HEK293 (cell line): Measurements from ENCODE around the gene FAAH.

Source experiments
- CTCF ChIA-PET: fragments of 350-600 bp; formaldehyde crosslinking; extraction: SDS; loops from one replicate; lab custom pipeline; 2021; ENCODE audit warnings: antibody characterized with exemption; lab: Yijun Ruan, JAX
- POLR2A ChIA-PET: fragments of 300-600 bp; formaldehyde crosslinking; extraction: SDS; loops from one replicate; lab custom pipeline; 2020; ENCODE audit warnings: antibody characterized with exemption, inconsistent platforms; lab: Yijun Ruan, JAX
- H3K27ac ChIP-seq: fragments of 200-500 bp; sonication (Bioruptor generic); 2 replicates; pipeline ENCODE4 v1.5.1; 2014; ENCODE audit warnings: low read depth, low read length, control low read depth, inconsistent platforms; ENCODE audit errors: extremely low read depth
- H3K36me3 ChIP-seq, 2 experiments: fragments of 200-500 bp in 1 of 2; sonication (Bioruptor generic) in 1 of 2; 1 replicate in 1 of 2; 2 replicates in 1 of 2; pipeline ENCODE4 v1.5.1; 2014 to 2017; ENCODE audit warnings: inconsistent platforms in 2 of 2, low read length in 2 of 2; ENCODE audit not compliant: control insufficient read depth in 2 of 2, insufficient read depth in 1 of 2
- H3K4me1 ChIP-seq: fragments of 200-500 bp; sonication (Bioruptor generic); 2 replicates; pipeline ENCODE4 v1.5.1; 2014; ENCODE audit warnings: mild to moderate bottlenecking, low read length, inconsistent platforms; ENCODE audit not compliant: control insufficient read depth, insufficient read depth
- H3K4me3 ChIP-seq: 2 replicates; pipeline ENCODE4 v1.5.1; 2011; ENCODE audit warnings: low read depth, mild to moderate bottlenecking, control low read depth, low read length, moderate library complexity
- H3K9me3 ChIP-seq: fragments of 200-500 bp; sonication (Bioruptor generic); 2 replicates; pipeline ENCODE4 v1.5.1; 2014; ENCODE audit warnings: low read depth, low read length, inconsistent platforms; ENCODE audit not compliant: control insufficient read depth, insufficient read depth
- KLF7 ChIP-seq: fragments of 450-650 bp; formaldehyde crosslinking; IDR thresholded peaks from 2 replicates; pipeline ENCODE4 v1.5.1; 2016; ENCODE audit warnings: missing biosample characterization, missing genetic modification characterization, borderline replicate concordance
- OSR2 ChIP-seq: fragments of 450-650 bp; formaldehyde crosslinking; IDR thresholded peaks from 2 replicates; pipeline ENCODE4 v1.5.1; 2016; ENCODE audit warnings: missing biosample characterization, missing genetic modification characterization
- SALL2 ChIP-seq: fragments of 450-650 bp; formaldehyde crosslinking; IDR thresholded peaks from 2 replicates; pipeline ENCODE4 v1.5.0; 2017; ENCODE audit warnings: missing biosample characterization, mild to moderate bottlenecking, missing genetic modification characterization, borderline replicate concordance
- SCRT1 ChIP-seq: fragments of 450-650 bp; formaldehyde crosslinking; IDR thresholded peaks from 2 replicates; pipeline ENCODE4 v1.5.1; 2016; ENCODE audit warnings: missing biosample characterization, missing genetic modification characterization, borderline replicate concordance
- SCRT2 ChIP-seq: fragments of 450-650 bp; formaldehyde crosslinking; IDR thresholded peaks from 2 replicates; pipeline ENCODE4 v1.5.1; 2016; ENCODE audit warnings: missing biosample characterization, missing genetic modification characterization
- ZEB2 ChIP-seq: fragments of 450-650 bp; formaldehyde crosslinking; IDR thresholded peaks from 2 replicates; pipeline ENCODE4 v1.5.1; 2016; ENCODE audit warnings: missing biosample characterization, missing genetic modification characterization
- ZNF311 ChIP-seq: fragments of 450-650 bp; formaldehyde crosslinking; IDR thresholded peaks from 2 replicates; pipeline ENCODE4 v1.5.1; 2017; ENCODE audit warnings: missing biosample characterization, missing genetic modification characterization, borderline replicate concordance
- ZNF426 ChIP-seq: fragments of 450-650 bp; formaldehyde crosslinking; IDR thresholded peaks from 2 replicates; pipeline ENCODE4 v1.5.1; 2017; ENCODE audit warnings: missing biosample characterization, missing genetic modification characterization, mild to moderate bottlenecking, inconsistent platforms, moderate library complexity
- ZNF514 ChIP-seq: fragments of 450-650 bp; formaldehyde crosslinking; IDR thresholded peaks from 2 replicates; pipeline ENCODE4 v1.5.1; 2016; ENCODE audit warnings: missing biosample characterization, missing genetic modification characterization
- ZNF596 ChIP-seq: fragments of 450-650 bp; IDR thresholded peaks from 2 replicates; pipeline ENCODE4 v1.5.0; 2018; ENCODE audit warnings: missing biosample characterization, mild to moderate bottlenecking, missing genetic modification characterization, moderate library complexity
- ZNF747 ChIP-seq: fragments of 450-650 bp; formaldehyde crosslinking; IDR thresholded peaks from 2 replicates; pipeline ENCODE4 v1.5.1; 2016; ENCODE audit warnings: missing biosample characterization, missing genetic modification characterization
- TF ChIP-seq, protein P1 (sequence below): fragments of 450-650 bp; formaldehyde crosslinking; IDR thresholded peaks from 2 replicates; pipeline ENCODE4 v1.5.1; 2016; ENCODE audit warnings: missing biosample characterization, missing genetic modification characterization
- TF ChIP-seq, protein P2 (sequence below): fragments of 450-650 bp; formaldehyde crosslinking; IDR thresholded peaks from 2 replicates; pipeline ENCODE4 v1.5.1; 2017; ENCODE audit warnings: missing biosample characterization, missing genetic modification characterization
- TF ChIP-seq, protein P3 (sequence below): fragments of 450-650 bp; formaldehyde crosslinking; IDR thresholded peaks from 2 replicates; pipeline ENCODE4 v1.5.1; 2016; ENCODE audit warnings: missing biosample characterization, missing genetic modification characterization
- TF ChIP-seq, protein P4 (sequence below): fragments of 450-650 bp; formaldehyde crosslinking; IDR thresholded peaks from 2 replicates; pipeline ENCODE4 v1.5.1; 2016; ENCODE audit warnings: missing biosample characterization, missing genetic modification characterization

Gene FAAH

DNA sequence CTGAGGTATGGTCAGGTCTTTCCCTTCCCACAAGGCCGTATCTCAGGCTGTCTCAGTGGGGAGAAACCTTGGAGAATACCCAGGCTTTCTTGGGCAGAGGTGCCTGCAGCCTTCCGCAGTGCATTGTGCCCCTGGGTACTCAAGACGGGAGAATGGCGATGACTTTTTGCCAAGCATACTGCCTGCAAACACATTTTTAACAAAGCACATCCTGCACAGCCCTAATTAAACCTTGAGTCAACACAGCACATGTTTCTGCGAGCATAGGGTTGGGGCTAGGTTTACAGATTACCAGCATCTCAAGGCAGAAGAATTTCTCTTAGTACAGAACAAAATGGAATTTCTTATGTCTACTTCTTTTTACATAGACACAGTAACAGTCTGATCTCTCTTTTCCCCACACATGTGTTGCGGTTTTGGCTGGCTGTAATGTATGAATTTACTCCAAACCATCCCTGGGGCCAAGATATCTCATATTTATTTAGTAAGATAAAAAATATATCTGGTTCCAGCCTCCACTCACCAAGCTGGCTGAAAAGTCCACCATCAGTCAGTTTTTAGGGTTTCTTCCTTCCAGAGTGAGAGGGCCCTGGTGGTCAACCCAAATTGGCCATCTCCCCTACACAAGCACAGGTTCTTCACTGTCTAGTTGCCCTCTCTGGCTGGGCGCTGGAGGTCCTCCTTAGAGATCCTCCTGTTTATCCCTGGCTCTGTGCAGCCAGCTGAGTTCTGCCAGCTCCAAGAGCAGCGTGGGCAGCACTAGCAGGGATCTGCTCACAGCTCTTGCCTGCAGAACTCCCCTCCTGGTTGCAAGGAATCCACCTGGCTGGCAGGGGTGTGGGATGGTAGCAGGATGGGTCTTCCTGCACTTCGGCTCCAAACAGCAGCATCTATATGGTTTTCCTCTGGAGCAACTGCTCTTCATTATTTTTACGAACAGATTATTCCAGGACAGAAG is 2.6 kb downstream of the FAAH start:
- no peak overlapping the region for H3K4me3 ChIP-seq
- TF ChIP-seq SALL2 (tag by site-specific recombination) (no peak), ZNF747 (no peak), ZNF596 (tag by site-specific recombination) (no peak), ZEB2 (tag by site-specific recombination) (no peak)
- TF ChIP-seq, protein P1, sequence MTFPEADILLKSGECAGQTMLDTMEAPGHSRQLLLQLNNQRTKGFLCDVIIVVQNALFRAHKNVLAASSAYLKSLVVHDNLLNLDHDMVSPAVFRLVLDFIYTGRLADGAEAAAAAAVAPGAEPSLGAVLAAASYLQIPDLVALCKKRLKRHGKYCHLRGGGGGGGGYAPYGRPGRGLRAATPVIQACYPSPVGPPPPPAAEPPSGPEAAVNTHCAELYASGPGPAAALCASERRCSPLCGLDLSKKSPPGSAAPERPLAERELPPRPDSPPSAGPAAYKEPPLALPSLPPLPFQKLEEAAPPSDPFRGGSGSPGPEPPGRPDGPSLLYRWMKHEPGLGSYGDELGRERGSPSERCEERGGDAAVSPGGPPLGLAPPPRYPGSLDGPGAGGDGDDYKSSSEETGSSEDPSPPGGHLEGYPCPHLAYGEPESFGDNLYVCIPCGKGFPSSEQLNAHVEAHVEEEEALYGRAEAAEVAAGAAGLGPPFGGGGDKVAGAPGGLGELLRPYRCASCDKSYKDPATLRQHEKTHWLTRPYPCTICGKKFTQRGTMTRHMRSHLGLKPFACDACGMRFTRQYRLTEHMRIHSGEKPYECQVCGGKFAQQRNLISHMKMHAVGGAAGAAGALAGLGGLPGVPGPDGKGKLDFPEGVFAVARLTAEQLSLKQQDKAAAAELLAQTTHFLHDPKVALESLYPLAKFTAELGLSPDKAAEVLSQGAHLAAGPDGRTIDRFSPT (tag by site-specific recombination), result no peak
- TF ChIP-seq, protein P2, sequence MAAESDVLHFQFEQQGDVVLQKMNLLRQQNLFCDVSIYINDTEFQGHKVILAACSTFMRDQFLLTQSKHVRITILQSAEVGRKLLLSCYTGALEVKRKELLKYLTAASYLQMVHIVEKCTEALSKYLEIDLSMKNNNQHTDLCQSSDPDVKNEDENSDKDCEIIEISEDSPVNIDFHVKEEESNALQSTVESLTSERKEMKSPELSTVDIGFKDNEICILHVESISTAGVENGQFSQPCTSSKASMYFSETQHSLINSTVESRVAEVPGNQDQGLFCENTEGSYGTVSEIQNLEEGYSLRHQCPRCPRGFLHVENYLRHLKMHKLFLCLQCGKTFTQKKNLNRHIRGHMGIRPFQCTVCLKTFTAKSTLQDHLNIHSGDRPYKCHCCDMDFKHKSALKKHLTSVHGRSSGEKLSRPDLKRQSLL (tag by site-specific recombination), result no peak
- H3K27ac ChIP-seq, result no peak overlapping the region
- ChIA-PET CTCF (interaction anchor here (0.7 to 1.4 kb wide), 2 partner anchors 37 to 328 kb away, joined by 3 read pairs; no protein-coding TSS in a partner anchor), POLR2A (interaction anchor here (0.5 kb wide), 1 partner anchor 149 kb away, joined by 3 read pairs; the partner anchor contains the start of gene RAD54L)
- no peaks in the 10 kb centered on the region for H3K36me3 ChIP-seq
- no peaks in the 10 kb centered on the region for H3K9me3 ChIP-seq
- peaks cover 2% of the 10 kb centered on the region; the same call in 1 of the 2 replicates for H3K4me1 ChIP-seq

DNA sequence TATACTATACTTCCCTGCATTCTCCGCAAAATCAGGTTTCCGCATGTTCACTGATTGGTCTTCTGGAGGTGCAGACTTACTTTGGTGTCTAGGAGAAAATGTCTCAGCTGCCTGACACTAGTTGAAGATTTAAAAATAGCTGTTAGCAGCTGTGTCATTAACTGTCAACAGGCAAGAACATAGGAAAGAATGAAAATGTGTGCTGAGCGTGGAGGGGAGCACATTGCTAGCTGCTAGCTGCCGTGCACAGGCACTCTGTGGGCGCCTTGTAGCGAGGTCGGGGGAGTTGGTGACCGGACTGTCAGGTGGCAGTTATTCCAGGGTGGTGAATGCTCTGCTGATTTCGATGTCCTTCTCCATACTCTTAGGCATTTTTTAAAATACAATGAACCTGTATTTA is 5.2 kb downstream of the FAAH start:
- ChIA-PET CTCF (interaction anchor here (0.9 to 2.0 kb wide), 4 partner anchors 10 to 48 kb away, joined by 3 to 6 read pairs (median 4); no protein-coding TSS in a partner anchor), POLR2A (interaction anchor here (0.6 kb wide), 1 partner anchor 899 kb away, joined by 5 read pairs; the partner anchor contains the start of gene MMACHC)
- Histone ChIP-seq H3K36me3 (no peaks in the 10 kb centered on the region), H3K4me3 (no peak overlapping the region), H3K9me3 (no peaks in the 10 kb centered on the region), H3K27ac (no peak overlapping the region), H3K4me1 (peaks cover 2% of the 10 kb centered on the region; the same call in 1 of the 2 replicates)
- TF ChIP-seq ZNF426 (tag by site-specific recombination) (no peak), SCRT2 (tag by site-specific recombination) (peak; percentile 69), ZNF311 (no peak), KLF7 (tag by site-specific recombination) (no peak), SCRT1 (tag by site-specific recombination) (peak; percentile 69), ZNF514 (tag by site-specific recombination) (no peak), OSR2 (tag by site-specific recombination) (no peak)
- TF ChIP-seq, protein P3, sequence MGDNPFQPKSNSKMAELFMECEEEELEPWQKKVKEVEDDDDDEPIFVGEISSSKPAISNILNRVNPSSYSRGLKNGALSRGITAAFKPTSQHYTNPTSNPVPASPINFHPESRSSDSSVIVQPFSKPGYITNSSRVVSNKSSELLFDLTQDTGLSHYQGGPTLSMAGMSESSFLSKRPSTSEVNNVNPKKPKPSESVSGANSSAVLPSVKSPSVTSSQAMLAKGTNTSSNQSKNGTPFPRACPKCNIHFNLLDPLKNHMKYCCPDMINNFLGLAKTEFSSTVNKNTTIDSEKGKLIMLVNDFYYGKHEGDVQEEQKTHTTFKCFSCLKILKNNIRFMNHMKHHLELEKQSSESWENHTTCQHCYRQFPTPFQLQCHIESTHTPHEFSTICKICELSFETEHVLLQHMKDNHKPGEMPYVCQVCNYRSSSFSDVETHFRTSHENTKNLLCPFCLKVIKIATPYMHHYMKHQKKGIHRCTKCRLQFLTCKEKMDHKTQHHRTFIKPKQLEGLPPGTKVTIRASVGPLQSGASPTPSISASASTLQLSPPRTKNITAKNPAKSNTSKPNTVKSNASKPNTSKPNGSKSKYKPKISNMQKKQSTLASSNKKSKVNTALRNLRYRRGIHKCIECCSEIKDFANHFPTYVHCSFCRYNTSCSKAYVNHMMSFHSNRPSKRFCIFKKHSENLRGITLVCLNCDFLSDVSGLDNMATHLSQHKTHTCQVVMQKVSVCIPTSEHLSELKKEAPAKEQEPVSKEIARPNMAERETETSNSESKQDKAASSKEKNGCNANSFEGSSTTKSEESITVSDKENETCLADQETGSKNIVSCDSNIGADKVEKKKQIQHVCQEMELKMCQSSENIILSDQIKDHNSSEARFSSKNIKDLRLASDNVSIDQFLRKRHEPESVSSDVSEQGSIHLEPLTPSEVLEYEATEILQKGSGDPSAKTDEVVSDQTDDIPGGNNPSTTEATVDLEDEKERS (tag by site-specific recombination), result no peak
- TF ChIP-seq, protein P4, sequence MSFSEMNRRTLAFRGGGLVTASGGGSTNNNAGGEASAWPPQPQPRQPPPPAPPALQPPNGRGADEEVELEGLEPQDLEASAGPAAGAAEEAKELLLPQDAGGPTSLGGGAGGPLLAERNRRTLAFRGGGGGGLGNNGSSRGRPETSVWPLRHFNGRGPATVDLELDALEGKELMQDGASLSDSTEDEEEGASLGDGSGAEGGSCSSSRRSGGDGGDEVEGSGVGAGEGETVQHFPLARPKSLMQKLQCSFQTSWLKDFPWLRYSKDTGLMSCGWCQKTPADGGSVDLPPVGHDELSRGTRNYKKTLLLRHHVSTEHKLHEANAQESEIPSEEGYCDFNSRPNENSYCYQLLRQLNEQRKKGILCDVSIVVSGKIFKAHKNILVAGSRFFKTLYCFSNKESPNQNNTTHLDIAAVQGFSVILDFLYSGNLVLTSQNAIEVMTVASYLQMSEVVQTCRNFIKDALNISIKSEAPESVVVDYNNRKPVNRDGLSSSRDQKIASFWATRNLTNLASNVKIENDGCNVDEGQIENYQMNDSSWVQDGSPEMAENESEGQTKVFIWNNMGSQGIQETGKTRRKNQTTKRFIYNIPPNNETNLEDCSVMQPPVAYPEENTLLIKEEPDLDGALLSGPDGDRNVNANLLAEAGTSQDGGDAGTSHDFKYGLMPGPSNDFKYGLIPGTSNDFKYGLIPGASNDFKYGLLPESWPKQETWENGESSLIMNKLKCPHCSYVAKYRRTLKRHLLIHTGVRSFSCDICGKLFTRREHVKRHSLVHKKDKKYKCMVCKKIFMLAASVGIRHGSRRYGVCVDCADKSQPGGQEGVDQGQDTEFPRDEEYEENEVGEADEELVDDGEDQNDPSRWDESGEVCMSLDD, result no peak
